HepG2 (cell line): Measurements from ENCODE around the gene NBPF1. TPM values are rescaled to one million over a fixed set of nuclear protein-coding genes. Genes with fewer than 3 reads are reported as not detected.
A peak's percentile ranks its signal among the peaks of the same experiment; 100 is the strongest.

Experiments used
- ARID2 ChIP-seq: sonication (generic); formaldehyde crosslinking; IDR thresholded peaks from 2 replicates; pipeline ENCODE4 v1.8.1; 2022; ENCODE audit warnings: mild to moderate bottlenecking, missing genetic modification reagents, borderline replicate concordance
- ASH2L ChIP-seq: fragments of 300-600, 200-600 bp; sonication (generic); IDR thresholded peaks from 2 replicates; pipeline ENCODE4 v1.7.0; 2017; ENCODE audit warnings: low read depth, mild to moderate bottlenecking, moderate library complexity, mixed read lengths, low read length; ENCODE audit not compliant: insufficient read length
- HES4 ChIP-seq: sonication (generic); formaldehyde crosslinking; IDR thresholded peaks from 2 replicates; pipeline ENCODE4 v1.9.0; 2021; ENCODE audit warnings: mild to moderate bottlenecking, missing genetic modification reagents, borderline replicate concordance
- IRF2 ChIP-seq: IDR thresholded peaks from 2 replicates; pipeline ENCODE4 v1.6.1; 2018; ENCODE audit warnings: missing genetic modification reagents, missing compliant biosample characterization
- KAT8 ChIP-seq: IDR thresholded peaks from 2 replicates; pipeline ENCODE4 v1.6.1; 2016; ENCODE audit warnings: missing genetic modification reagents, missing compliant biosample characterization
- NFKBIZ ChIP-seq: IDR thresholded peaks from 2 replicates; pipeline ENCODE4 v1.6.1; 2018; ENCODE audit warnings: missing genetic modification reagents, missing compliant biosample characterization
- NFYC ChIP-seq: IDR thresholded peaks from 2 replicates; pipeline ENCODE4 v1.6.1; 2016; ENCODE audit warnings: missing genetic modification reagents, missing compliant biosample characterization
- RBAK ChIP-seq: sonication (generic); formaldehyde crosslinking; IDR thresholded peaks from 2 replicates; pipeline ENCODE4 v1.5.1; 2020; ENCODE audit warnings: mild to moderate bottlenecking, missing genetic modification reagents
- SUZ12 ChIP-seq: fragments of 150-350 bp; IDR thresholded peaks from 2 replicates; pipeline ENCODE4 v1.6.1; 2014; ENCODE audit warnings: low read depth, low read length
- TAF15 ChIP-seq: fragments of 200-400 bp; formaldehyde crosslinking; IDR thresholded peaks from one replicate; pipeline ENCODE4 v1.6.1; 2018; ENCODE audit warnings: mild to moderate bottlenecking, low read depth, low read length; ENCODE audit not compliant: poor library complexity, severe bottlenecking
- ZNF501 ChIP-seq: sonication (generic); formaldehyde crosslinking; IDR thresholded peaks from 2 replicates; pipeline ENCODE4 v1.5.1; 2020; ENCODE audit warnings: mild to moderate bottlenecking, moderate library complexity, missing genetic modification reagents
- ZNF678 ChIP-seq: sonication (generic); formaldehyde crosslinking; IDR thresholded peaks from 2 replicates; pipeline ENCODE4 v1.4.0; 2020; ENCODE audit warnings: mild to moderate bottlenecking, missing genetic modification reagents
- polyA plus RNA-seq, 8 experiments: library from polyadenylated mRNA; depleted of rRNA in 3 of 8; stranded (reverse) in 7 of 8; unstranded in 1 of 8; fragments of >200 nt; fragmentation: Illumina TruSeq in 4 of 8; extraction: Trizol in 4 of 8; gene quantifications; 2 replicates each; pipeline versions ENCODE4 v1.2.1 to v1.2.3, GENCODE V29; 2011 to 2016; ENCODE audit warnings: low read depth in 4 of 8, missing spikeins in 1 of 8, mixed read lengths in 1 of 8; ENCODE audit not compliant: insufficient read depth in 1 of 8
- total RNA-seq, 5 experiments: library from RNA; depleted of rRNA; stranded (reverse); fragments of >200 nt; fragmentation: Illumina TruSeq; extraction: Trizol; gene quantifications; 2 replicates each; pipeline ENCODE4 v1.2.3, GENCODE V29; 2016; ENCODE audit warnings: low read depth in 1 of 5
- TF ChIP-seq, protein P1 (sequence below): sonication (generic); formaldehyde crosslinking; IDR thresholded peaks from 2 replicates; pipeline ENCODE4 v1.5.0; 2020; ENCODE audit warnings: mild to moderate bottlenecking, missing genetic modification reagents
- TF ChIP-seq, protein P2 (sequence below): IDR thresholded peaks from 2 replicates; pipeline ENCODE4 v1.6.1; 2012; ENCODE audit warnings: low read length, improper control_type of control experiment
- TF ChIP-seq, protein P3 (sequence below): IDR thresholded peaks from 2 replicates; pipeline ENCODE4 v1.6.1; 2016
- TF ChIP-seq, protein P4 (sequence below): sonication (generic); formaldehyde crosslinking; IDR thresholded peaks from 2 replicates; pipeline ENCODE4 v1.9.0; 2021; ENCODE audit warnings: missing genetic modification reagents, borderline replicate concordance

Gene NBPF1
- total and polyA plus RNA-seq, 2 of the 13 experiments (the other 11 are each of a cell fraction or from before 2014, with no cell fraction given), result 30.3 to 35.6 TPM

DNA sequence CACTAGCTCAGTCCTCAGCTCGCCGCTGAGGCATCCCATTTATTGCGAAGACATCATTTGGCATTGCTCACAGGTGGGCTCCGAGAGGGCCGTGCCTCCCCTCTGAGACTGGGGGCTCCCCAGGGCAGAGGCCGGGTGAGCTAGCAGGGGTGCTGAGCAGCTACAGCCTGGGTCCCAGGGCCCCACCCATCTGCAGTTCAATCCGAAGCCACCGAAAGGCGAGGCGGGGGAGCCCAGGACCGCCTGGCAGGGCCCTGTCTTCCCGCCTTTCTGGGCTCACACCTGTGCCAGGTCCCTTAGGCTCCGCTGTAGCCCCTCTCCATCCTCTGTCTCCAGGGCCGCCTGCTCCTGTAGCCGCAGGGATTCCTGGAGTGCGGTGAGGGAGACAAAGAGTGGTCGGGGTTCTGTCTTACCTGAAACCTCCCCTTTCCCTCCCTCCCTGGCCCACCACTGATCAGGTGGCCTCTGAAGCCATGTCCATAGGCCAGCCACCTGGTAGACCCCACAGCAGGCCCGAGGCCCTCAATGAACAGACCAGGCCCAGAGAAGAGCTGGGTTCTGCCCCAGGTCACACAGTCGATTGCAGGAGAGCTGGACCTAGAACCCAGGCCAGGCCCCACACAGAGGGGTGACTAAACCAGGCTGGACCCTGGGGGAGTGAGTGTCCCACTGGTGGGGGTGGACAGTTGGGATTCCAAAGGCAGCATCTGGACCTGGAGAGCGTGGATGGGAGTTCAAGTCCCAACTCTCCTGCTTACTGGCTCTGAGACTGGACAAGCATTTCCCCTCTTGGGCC, 18.1 kb upstream of the NBPF1 start (continued):
- TF ChIP-seq, protein P1, sequence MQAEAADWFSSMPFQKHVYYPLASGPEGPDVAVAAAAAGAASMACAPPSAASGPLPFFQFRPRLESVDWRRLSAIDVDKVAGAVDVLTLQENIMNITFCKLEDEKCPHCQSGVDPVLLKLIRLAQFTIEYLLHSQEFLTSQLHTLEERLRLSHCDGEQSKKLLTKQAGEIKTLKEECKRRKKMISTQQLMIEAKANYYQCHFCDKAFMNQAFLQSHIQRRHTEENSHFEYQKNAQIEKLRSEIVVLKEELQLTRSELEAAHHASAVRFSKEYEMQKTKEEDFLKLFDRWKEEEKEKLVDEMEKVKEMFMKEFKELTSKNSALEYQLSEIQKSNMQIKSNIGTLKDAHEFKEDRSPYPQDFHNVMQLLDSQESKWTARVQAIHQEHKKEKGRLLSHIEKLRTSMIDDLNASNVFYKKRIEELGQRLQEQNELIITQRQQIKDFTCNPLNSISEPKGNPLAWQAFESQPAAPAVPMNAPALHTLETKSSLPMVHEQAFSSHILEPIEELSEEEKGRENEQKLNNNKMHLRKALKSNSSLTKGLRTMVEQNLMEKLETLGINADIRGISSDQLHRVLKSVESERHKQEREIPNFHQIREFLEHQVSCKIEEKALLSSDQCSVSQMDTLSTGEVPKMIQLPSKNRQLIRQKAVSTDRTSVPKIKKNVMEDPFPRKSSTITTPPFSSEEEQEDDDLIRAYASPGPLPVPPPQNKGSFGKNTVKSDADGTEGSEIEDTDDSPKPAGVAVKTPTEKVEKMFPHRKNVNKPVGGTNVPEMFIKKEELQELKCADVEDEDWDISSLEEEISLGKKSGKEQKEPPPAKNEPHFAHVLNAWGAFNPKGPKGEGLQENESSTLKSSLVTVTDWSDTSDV, result 0 out of 2 replicates have a peak, but pooled peaks have one; percentile 85
- TF ChIP-seq, protein P2, sequence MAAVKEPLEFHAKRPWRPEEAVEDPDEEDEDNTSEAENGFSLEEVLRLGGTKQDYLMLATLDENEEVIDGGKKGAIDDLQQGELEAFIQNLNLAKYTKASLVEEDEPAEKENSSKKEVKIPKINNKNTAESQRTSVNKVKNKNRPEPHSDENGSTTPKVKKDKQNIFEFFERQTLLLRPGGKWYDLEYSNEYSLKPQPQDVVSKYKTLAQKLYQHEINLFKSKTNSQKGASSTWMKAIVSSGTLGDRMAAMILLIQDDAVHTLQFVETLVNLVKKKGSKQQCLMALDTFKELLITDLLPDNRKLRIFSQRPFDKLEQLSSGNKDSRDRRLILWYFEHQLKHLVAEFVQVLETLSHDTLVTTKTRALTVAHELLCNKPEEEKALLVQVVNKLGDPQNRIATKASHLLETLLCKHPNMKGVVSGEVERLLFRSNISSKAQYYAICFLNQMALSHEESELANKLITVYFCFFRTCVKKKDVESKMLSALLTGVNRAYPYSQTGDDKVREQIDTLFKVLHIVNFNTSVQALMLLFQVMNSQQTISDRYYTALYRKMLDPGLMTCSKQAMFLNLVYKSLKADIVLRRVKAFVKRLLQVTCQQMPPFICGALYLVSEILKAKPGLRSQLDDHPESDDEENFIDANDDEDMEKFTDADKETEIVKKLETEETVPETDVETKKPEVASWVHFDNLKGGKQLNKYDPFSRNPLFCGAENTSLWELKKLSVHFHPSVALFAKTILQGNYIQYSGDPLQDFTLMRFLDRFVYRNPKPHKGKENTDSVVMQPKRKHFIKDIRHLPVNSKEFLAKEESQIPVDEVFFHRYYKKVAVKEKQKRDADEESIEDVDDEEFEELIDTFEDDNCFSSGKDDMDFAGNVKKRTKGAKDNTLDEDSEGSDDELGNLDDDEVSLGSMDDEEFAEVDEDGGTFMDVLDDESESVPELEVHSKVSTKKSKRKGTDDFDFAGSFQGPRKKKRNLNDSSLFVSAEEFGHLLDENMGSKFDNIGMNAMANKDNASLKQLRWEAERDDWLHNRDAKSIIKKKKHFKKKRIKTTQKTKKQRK, result no peak
- TF ChIP-seq TAF15, result no peak
- no peak for TF ChIP-seq ZNF678 (CRISPR knock-in tag)
- no peak for TF ChIP-seq ZNF501 (CRISPR knock-in tag)
- TF ChIP-seq NFYC (CRISPR knock-in tag), result no peak
- TF ChIP-seq, protein P3, sequence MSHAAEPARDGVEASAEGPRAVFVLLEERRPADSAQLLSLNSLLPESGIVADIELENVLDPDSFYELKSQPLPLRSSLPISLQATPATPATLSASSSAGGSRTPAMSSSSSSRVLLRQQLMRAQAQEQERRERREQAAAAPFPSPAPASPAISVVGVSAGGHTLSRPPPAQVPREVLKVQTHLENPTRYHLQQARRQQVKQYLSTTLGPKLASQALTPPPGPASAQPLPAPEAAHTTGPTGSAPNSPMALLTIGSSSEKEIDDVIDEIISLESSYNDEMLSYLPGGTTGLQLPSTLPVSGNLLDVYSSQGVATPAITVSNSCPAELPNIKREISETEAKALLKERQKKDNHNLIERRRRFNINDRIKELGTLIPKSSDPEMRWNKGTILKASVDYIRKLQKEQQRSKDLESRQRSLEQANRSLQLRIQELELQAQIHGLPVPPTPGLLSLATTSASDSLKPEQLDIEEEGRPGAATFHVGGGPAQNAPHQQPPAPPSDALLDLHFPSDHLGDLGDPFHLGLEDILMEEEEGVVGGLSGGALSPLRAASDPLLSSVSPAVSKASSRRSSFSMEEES (CRISPR knock-in tag), result no peak
- TF ChIP-seq NFKBIZ (CRISPR knock-in tag), result no peak
- TF ChIP-seq, protein P4, sequence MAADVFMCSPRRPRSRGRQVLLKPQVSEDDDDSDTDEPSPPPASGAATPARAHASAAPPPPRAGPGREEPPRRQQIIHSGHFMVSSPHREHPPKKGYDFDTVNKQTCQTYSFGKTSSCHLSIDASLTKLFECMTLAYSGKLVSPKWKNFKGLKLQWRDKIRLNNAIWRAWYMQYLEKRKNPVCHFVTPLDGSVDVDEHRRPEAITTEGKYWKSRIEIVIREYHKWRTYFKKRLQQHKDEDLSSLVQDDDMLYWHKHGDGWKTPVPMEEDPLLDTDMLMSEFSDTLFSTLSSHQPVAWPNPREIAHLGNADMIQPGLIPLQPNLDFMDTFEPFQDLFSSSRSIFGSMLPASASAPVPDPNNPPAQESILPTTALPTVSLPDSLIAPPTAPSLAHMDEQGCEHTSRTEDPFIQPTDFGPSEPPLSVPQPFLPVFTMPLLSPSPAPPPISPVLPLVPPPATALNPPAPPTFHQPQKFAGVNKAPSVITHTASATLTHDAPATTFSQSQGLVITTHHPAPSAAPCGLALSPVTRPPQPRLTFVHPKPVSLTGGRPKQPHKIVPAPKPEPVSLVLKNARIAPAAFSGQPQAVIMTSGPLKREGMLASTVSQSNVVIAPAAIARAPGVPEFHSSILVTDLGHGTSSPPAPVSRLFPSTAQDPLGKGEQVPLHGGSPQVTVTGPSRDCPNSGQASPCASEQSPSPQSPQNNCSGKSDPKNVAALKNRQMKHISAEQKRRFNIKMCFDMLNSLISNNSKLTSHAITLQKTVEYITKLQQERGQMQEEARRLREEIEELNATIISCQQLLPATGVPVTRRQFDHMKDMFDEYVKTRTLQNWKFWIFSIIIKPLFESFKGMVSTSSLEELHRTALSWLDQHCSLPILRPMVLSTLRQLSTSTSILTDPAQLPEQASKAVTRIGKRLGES (CRISPR knock-in tag), result no peak
- TF ChIP-seq ASH2L, result no peak
- no peak for TF ChIP-seq RBAK
- no peak for TF ChIP-seq IRF2
- no peak for TF ChIP-seq SUZ12
- no peak for TF ChIP-seq HES4 (CRISPR knock-in tag)
- TF ChIP-seq KAT8 (CRISPR knock-in tag), result no peak
- no peak for TF ChIP-seq ARID2 (CRISPR knock-in tag)
